RWPE1 (cell line): Measurements from ENCODE around the gene RTEL1.

Source experiments
- CTCF ChIA-PET: fragments of 350-600 bp; sonication (Branson Sonifier 250); formaldehyde crosslinking; extraction: SDS; loops from one replicate; lab custom pipeline; 2021; lab: Yijun Ruan, JAX
- POLR2A ChIA-PET: fragments of 400-600 bp; formaldehyde crosslinking; extraction: SDS; loops from one replicate; lab custom pipeline; 2020; ENCODE audit warnings: antibody characterized with exemption; ENCODE audit not compliant: low non-redundant PET; lab: Yijun Ruan, JAX
- DNase-seq: peaks from one replicate; pipeline ENCODE4 v3.0.0; 2012; ENCODE audit warnings: low spot score
- H3K27ac ChIP-seq: fragments of 450-650 bp; 2 replicates; pipeline ENCODE4 v1.5.1; 2017
- TF ChIP-seq, protein P1 (sequence below): fragments of 450-650 bp; conservative IDR thresholded peaks from 2 replicates; pipeline ENCODE4 v1.5.1; 2017; ENCODE audit warnings: low read depth, mild to moderate bottlenecking

RTEL1 gene

DNA sequence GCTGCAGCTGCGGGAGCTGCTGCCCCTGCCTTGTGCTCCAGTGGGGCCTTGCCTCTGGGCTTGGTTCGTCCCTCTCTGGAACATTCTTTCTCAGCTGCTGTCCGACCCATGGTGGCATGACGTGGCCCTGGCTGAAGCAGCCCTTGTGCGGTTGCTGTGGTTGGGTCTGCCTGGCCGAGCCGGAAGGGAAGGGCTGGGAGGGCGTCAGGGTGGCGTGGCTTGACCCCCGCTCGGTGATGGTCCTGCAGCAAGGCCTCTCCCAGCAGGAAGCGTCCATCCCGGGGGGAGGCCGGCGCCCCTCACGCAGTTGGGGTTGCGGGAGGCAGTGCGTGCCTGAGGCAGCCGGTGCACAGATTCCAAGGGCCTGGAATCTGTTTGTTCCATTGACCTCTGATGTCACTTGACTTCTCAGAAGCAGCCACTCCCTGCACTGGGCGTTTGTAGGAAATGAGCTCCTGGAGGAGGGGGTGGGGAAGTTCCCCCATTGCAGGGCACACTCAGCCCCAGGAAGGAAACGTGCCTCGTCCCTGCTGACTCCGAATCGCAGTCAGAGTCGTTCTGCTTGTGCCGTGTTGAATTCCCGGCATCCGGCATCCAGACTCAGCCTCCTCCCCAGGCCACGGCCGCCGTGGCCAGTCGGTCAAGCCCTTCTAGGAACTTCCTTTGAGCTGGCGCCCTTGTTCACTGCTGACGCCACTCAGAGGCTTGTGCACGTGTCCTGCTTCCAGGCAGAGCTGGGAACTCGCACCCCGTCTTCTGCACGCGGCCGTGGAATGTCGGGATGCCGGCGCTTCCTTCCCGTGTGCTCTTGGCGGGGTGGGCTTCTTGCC lies 28.6 kb downstream of the RTEL1 start:
- peak; percentile 76 for DNase-seq
- TF ChIP-seq, protein P1, sequence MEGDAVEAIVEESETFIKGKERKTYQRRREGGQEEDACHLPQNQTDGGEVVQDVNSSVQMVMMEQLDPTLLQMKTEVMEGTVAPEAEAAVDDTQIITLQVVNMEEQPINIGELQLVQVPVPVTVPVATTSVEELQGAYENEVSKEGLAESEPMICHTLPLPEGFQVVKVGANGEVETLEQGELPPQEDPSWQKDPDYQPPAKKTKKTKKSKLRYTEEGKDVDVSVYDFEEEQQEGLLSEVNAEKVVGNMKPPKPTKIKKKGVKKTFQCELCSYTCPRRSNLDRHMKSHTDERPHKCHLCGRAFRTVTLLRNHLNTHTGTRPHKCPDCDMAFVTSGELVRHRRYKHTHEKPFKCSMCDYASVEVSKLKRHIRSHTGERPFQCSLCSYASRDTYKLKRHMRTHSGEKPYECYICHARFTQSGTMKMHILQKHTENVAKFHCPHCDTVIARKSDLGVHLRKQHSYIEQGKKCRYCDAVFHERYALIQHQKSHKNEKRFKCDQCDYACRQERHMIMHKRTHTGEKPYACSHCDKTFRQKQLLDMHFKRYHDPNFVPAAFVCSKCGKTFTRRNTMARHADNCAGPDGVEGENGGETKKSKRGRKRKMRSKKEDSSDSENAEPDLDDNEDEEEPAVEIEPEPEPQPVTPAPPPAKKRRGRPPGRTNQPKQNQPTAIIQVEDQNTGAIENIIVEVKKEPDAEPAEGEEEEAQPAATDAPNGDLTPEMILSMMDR = no peak
- ChIA-PET POLR2A (interaction anchor here (0.6 kb wide), 2 partner anchors 12 to 36 kb away, joined by 3 to 6 read pairs; no protein-coding TSS in a partner anchor), CTCF (interaction anchor here (0.6 to 0.7 kb wide), 3 partner anchors 55 to 400 kb away, joined by 3 read pairs; no protein-coding TSS in a partner anchor)
- H3K27ac ChIP-seq = peak overlapping the region; percentile 89

DNA sequence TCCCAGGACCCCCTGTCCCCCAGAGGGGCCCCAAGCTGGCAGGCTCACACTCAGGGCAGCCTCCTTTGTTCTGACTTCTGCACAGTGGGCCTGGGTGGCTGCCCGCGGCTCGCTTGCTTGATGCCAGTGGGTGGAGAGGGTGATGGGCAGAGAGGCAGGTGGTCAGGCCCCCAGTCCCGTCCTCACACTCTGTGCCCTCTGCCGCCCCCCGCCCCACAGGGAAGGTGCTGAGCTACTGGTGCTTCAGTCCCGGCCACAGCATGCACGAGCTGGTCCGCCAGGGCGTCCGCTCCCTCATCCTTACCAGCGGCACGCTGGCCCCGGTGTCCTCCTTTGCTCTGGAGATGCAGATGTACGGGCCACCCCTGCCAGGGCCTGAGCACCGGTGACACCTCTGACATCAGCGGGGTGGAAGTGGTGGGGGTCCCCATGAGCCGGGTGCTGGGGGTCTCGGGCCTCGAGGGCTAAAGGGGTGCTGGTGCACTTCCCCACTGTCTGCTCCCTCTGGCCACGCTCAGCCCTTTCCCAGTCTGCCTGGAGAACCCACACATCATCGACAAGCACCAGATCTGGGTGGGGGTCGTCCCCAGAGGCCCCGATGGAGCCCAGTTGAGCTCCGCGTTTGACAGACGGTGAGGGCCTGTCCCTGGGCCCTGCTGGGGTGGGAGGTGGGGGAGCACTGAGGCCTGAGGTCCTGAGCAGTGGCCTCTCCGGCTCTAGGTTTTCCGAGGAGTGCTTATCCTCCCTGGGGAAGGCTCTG lies 29.5 kb downstream of the RTEL1 start:
- no peak for DNase-seq
- POLR2A ChIA-PET = interaction anchor here (0.6 kb wide), 2 partner anchors 11 to 36 kb away, joined by 3 to 6 read pairs; no protein-coding TSS in a partner anchor
- TF ChIP-seq, protein P1 = no peak
- H3K27ac ChIP-seq = peak overlapping the region; percentile 89
- CTCF ChIA-PET = interaction anchor here (0.6 to 0.7 kb wide), 2 partner anchors 93 to 399 kb away, joined by 3 read pairs; no protein-coding TSS in a partner anchor

DNA sequence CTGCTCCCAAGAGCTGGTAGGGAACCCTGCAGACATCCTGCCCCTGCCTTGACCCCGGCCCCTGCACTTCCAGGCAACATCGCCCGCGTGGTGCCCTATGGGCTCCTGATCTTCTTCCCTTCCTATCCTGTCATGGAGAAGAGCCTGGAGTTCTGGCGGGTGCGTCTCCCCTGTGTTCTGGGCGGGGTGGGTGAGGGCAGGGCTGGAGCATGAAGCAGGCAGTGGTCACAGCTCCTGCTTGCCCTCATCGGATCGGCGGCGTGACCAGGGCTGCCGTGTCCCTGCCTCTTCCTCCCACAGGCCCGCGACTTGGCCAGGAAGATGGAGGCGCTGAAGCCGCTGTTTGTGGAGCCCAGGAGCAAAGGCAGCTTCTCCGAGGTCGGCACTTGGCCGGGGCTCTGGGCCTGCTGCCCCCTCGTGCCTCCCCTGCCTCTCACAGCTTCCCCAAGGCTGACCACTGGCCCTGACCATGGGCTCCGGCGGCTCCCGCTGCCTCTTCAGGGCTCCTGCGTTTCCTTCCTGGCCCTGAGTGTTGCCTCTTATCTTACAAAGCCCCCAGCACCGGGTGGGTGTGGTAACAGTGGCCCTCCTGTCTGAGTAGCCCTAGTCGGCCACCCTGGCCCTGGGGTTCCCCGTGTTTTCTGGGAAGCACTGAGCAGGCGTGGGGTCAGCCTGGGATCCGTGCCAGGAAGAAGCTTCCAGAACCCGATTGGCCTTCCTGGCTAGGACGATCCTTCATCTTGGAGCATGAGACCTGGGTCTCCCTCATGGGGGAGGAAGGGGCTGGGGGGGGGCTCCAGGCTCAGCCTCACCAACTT lies 30.3 kb downstream of the RTEL1 start:
- POLR2A ChIA-PET = no interaction called here
- CTCF ChIA-PET = interaction anchor here (0.5 to 0.6 kb wide), 2 partner anchors 268 to 311 kb away, joined by 3 to 4 read pairs; partner anchors contain the start of gene UCKL1
- H3K27ac ChIP-seq = peak overlapping the region; percentile 89
- TF ChIP-seq, protein P1 = no peak
- DNase-seq = no peak

DNA sequence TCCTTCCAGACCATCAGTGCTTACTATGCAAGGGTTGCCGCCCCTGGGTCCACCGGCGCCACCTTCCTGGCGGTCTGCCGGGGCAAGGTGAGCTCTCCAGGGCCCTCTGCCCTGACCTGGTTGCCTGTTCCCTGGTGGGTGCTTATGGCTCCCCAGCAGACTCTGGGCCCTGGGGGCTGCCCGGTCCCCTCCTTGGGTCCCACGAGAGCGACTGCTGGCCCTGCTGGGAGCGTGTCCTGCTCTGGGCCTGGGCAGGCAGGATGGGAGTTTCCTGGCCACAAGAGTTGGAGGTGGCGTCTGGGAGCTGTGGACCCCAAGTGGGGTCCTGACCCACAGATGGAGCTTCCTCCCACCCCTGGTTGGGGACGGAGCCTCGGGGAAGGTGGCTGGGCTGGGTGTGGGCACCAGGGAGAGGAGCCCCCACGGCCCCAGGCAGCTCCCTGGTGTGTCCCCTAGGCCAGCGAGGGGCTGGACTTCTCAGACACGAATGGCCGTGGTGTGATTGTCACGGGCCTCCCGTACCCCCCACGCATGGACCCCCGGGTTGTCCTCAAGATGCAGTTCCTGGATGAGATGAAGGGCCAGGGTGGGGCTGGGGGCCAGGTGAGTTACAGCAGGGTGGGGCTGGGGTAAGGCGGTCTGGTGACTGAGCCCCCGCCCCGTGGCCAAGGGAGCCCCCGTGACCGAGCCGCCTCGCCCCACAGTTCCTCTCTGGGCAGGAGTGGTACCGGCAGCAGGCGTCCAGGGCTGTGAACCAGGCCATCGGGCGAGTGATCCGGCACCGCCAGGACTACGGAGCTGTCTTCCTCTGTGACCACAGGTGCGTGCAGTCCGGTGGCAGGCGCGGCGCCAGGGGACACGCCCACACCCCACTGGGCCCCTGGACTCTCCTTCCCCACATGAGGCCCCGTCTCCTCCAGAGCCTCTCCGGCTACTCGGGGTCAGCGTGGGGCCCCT lies 31.2 kb downstream of the RTEL1 start:
- DNase-seq = no peak
- peak overlapping the region; percentile 89 for H3K27ac ChIP-seq
- TF ChIP-seq, protein P1 = no peak
- ChIA-PET CTCF (interaction anchor here (0.5 to 0.6 kb wide), 2 partner anchors 267 to 312 kb away, joined by 3 to 4 read pairs; partner anchors contain the start of gene UCKL1), POLR2A (no interaction called here)

DNA sequence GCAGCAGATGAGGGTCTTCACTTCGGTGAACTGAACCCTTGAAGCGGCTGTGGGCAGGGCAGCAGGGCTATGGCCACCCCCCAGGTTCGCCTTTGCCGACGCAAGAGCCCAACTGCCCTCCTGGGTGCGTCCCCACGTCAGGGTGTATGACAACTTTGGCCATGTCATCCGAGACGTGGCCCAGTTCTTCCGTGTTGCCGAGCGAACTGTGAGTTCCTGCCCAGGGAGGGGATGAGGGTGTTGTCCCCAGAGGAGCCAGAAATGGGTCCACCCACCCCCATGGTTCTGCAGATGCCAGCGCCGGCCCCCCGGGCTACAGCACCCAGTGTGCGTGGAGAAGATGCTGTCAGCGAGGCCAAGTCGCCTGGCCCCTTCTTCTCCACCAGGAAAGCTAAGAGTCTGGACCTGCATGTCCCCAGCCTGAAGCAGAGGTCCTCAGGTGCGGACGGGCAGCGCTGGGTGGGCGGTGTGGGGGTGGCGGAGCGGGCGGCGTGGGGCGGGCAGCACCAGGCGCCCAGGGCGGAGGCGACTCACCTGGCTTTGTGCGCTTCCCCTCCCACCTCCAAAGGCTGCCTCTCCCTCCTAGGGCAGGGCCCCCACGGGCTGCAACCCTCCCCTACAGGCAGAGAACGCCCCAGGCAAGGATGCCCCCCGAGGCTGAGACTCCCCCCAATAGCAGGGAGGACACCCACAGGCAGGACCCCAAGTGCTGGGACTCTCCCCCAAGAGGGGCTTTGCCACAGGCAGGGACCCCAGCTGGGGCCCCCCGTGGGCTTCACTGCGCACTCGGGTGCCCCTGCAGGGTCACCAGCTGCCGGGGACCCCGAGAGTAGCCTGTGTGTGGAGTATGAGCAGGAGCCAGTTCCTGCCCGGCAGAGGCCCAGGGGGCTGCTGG lies 32.1 kb downstream of the RTEL1 start:
- TF ChIP-seq, protein P1 = no peak
- peak overlapping the region; percentile 89 for H3K27ac ChIP-seq
- CTCF ChIA-PET = no interaction called here
- DNase-seq = no peak
- POLR2A ChIA-PET = no interaction called here
